HepG2 (cell line): ENCODE measurements around the gene EHD1. TPM values are rescaled to one million over a fixed set of nuclear protein-coding genes. Genes with fewer than 3 reads are reported as not detected.

ENCODE experiments used
- CREBL2 ChIP-seq: sonication (generic); formaldehyde crosslinking; IDR thresholded peaks from 2 replicates; pipeline ENCODE4 v1.8.1; 2023; ENCODE audit warnings: missing genetic modification reagents, mild to moderate bottlenecking, borderline replicate concordance
- FOXO1 ChIP-seq: sonication (generic); formaldehyde crosslinking; IDR thresholded peaks from 2 replicates; pipeline ENCODE4 v1.4.0; 2020; ENCODE audit warnings: missing genetic modification reagents
- FOXP4 ChIP-seq: sonication (generic); formaldehyde crosslinking; IDR thresholded peaks from 2 replicates; pipeline ENCODE4 v1.4.0; 2020; ENCODE audit warnings: missing genetic modification reagents
- HBP1 ChIP-seq: IDR thresholded peaks from 2 replicates; pipeline ENCODE4 v1.6.1; 2016; ENCODE audit warnings: low read depth, control low read depth
- MZF1 ChIP-seq: sonication (generic); formaldehyde crosslinking; IDR thresholded peaks from 2 replicates; pipeline ENCODE4 v1.8.1; 2023; ENCODE audit warnings: mild to moderate bottlenecking, missing genetic modification reagents, borderline replicate concordance
- NR0B2 ChIP-seq: sonication (generic); formaldehyde crosslinking; IDR thresholded peaks from 2 replicates; pipeline ENCODE4 v1.4.0; 2020; ENCODE audit warnings: mild to moderate bottlenecking, missing genetic modification reagents
- POLR2AphosphoS2 ChIP-seq: IDR thresholded peaks from 2 replicates; pipeline ENCODE4 v1.6.1; 2011; ENCODE audit warnings: low read depth, low read length, improper control_type of control experiment
- RBFOX2 ChIP-seq: fragments of 200-400 bp; formaldehyde crosslinking; IDR thresholded peaks from 2 replicates; pipeline ENCODE4 v1.6.1; 2017; ENCODE audit warnings: low read depth, mild to moderate bottlenecking, low read length
- TFDP1 ChIP-seq: IDR thresholded peaks from 2 replicates; pipeline ENCODE4 v1.6.1; 2016; ENCODE audit warnings: missing compliant biosample characterization, missing genetic modification reagents, borderline replicate concordance
- ZBED4 ChIP-seq: sonication (generic); formaldehyde crosslinking; IDR thresholded peaks from 2 replicates; pipeline ENCODE4 v1.4.0; 2020; ENCODE audit warnings: missing genetic modification reagents, borderline replicate concordance
- ZNF205 ChIP-seq: IDR thresholded peaks from 2 replicates; pipeline ENCODE4 v1.6.1; 2018; ENCODE audit warnings: missing biosample characterization, missing genetic modification reagents
- ZNF704 ChIP-seq: sonication (generic); formaldehyde crosslinking; IDR thresholded peaks from 2 replicates; pipeline ENCODE4 v1.8.1; 2023; ENCODE audit warnings: mild to moderate bottlenecking, inconsistent platforms, moderate library complexity, missing genetic modification reagents, borderline replicate concordance
- ZSCAN30 ChIP-seq: sonication (generic); formaldehyde crosslinking; IDR thresholded peaks from 2 replicates; pipeline ENCODE4 v1.5.0; 2020; ENCODE audit warnings: mild to moderate bottlenecking, missing genetic modification reagents
- polyA plus RNA-seq, 8 experiments: library from polyadenylated mRNA; depleted of rRNA in 3 of 8; stranded (reverse) in 7 of 8; unstranded in 1 of 8; fragments of >200 nt; fragmentation: Illumina TruSeq in 4 of 8; extraction: Trizol in 4 of 8; gene quantifications; 2 replicates each; pipeline versions ENCODE4 v1.2.1 to v1.2.3, GENCODE V29; 2011 to 2016; ENCODE audit warnings: low read depth in 4 of 8, missing spikeins in 1 of 8, mixed read lengths in 1 of 8; ENCODE audit not compliant: insufficient read depth in 1 of 8
- total RNA-seq, 5 experiments: library from RNA; depleted of rRNA; stranded (reverse); fragments of >200 nt; fragmentation: Illumina TruSeq; extraction: Trizol; gene quantifications; 2 replicates each; pipeline ENCODE4 v1.2.3, GENCODE V29; 2016; ENCODE audit warnings: low read depth in 1 of 5

The EHD1 gene
- total and polyA plus RNA-seq, 2 of the 13 experiments (the other 11 are each of a cell fraction or from before 2014, with no cell fraction given): 23.6 to 26.6 TPM

GRCh38 chr11:64894070-64894811 is 15.8 kb upstream of the EHD1 start (continued):
- TF ChIP-seq ZNF704: no peak
- peak; percentile 46 for TF ChIP-seq RBFOX2
- TF ChIP-seq HBP1 (CRISPR knock-in tag): peak; percentile 80; the same call in 1 of the 2 replicates
- peak; percentile 44; the same call in 1 of the 2 replicates for TF ChIP-seq NR0B2 (CRISPR knock-in tag)
- peak; percentile 78; the same call in 1 of the 2 replicates for TF ChIP-seq FOXO1 (CRISPR knock-in tag)
- peak; percentile 61; the same call in 1 of the 2 replicates for TF ChIP-seq ZBED4 (CRISPR knock-in tag)
- peak; percentile 42; the same call in 1 of the 2 replicates for TF ChIP-seq TFDP1 (CRISPR knock-in tag)
- 0 out of 2 replicates have a peak, but pooled peaks have one; percentile 78 for TF ChIP-seq MZF1 (CRISPR knock-in tag)
- TF ChIP-seq ZNF205 (CRISPR knock-in tag): no peak
- TF ChIP-seq CREBL2 (CRISPR knock-in tag): 0 out of 2 replicates have a peak, but pooled peaks have one; percentile 43
- peak; percentile 78 for TF ChIP-seq FOXP4
- no peak for TF ChIP-seq POLR2AphosphoS2
- TF ChIP-seq ZSCAN30 (CRISPR knock-in tag): no peak
